GM11168 (cell line): Measurements from ENCODE around the gene CDK5RAP2.

Source experiments
- in situ Hi-C: fragments of 300-500 bp; cut with MboI; formaldehyde crosslinking; loops from one replicate; pipeline ENCODE4 v1.12.0; 2022; ENCODE audit warnings: low sequenced_read_pairs; ENCODE audit not compliant: unreplicated experiment

The CDK5RAP2 gene

DNA sequence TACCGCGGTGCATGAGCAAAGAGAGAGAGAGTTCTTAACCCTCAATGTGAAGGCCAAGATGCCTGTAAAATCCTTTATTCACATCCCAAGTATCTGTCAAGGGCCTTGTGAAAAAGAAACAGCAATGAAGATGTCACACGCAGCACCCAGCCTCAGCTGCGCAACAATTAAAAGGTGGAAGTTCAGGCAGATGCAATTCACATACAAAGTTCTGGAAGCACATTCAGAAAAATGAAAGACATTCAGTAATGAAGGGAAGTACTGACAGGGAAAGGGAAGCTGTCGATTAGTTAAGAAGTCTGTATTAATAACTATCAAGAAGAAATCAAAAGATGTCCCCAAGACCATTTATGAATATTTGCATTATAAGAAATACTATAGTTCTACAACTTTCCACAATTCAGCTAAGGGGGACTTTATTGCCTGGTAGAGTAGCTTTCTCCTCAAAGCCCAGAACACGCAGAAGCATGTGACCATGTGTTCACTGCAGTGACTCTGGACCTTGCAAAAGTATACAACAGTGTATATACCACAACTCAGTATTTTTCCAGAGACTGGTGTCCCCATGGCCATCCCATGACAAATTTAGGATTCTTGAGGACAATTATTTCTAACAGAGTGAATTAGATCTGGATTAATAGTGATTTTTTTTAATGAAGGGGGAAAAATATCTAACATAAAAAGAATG is 137.5 kb downstream of the CDK5RAP2 start:
- in situ Hi-C loops, result no loop called here

DNA sequence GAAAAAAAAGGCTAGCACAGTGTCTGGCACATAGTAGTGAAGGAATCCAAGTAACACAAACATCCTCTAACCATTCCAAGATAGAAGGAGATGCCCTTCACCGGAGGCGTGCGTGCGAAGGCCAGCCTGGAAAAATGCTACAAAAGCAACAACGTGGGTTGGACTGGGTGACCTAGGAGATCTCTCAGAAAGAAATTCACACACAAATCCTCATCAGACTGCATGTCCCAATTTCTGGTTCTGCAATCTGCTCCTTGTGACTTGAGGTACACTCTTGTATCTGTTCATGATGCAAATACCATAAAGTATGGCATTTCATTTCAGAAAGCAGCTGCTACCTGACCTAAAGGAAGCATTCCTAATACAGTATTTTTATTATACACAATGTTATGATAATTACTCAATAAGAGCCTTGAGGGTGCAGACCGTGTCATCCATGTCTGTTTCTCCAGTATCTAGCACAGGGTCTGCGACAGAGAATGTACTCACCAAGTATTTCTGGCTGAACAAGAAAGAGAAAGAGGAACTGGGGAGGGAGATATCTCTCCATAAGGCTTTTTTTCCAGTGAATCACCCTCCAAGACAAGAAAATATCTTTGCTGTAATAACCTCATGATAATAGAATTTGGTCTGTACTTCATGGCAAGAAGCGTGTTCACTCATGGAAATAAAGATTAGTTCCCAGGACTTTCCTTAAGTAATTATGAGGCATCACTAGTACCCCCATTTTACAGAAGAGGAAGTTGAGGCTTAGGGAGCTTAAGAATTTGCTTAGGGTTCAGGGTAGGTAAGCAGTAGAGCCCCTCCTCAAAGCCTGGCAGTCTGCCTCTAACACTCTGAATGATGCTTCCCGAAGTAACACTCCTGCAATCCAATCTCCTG is 138.3 kb downstream of the CDK5RAP2 start:
- in situ Hi-C loops, result no loop called here

DNA sequence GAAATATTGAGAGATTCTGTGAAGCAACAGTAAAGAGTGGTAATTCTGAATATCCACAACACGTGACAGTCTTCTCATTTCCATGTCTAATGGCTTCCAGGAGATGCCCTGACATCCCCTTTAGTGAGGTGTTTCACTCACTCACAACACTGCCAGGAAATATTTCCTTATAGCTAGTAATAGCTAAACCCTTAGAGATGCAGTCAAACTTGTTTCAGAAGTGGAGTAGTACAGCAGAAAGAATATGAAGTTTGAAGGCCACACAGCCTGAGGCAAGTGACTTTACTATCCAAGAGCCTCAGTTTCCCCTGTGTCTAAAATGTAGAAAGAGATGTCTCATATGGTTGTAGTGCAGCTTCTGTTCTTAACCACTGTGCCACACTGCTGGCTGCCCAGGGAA is 139.2 kb downstream of the CDK5RAP2 start:
- in situ Hi-C loops, result no loop called here

DNA sequence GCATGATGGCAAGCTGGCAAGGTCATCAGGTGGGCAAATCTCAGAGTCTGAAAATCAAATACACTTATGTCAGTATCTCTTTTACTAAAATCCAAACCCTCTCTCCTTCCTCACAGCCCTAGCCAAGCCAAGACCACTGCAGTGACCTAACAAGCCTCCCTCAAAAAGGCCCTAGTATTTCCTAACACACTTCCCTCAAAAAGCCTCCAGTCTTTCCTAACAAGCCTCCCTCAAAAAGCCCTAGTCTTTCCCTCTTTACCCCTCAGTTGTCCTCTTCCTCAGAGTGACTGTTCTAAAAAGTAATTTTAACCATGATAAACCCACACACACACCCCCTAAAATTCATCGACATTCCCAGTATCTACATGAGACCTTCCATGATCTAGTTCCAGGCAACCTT is 140.0 kb downstream of the CDK5RAP2 start:
- in situ Hi-C loops, result no loop called here

DNA sequence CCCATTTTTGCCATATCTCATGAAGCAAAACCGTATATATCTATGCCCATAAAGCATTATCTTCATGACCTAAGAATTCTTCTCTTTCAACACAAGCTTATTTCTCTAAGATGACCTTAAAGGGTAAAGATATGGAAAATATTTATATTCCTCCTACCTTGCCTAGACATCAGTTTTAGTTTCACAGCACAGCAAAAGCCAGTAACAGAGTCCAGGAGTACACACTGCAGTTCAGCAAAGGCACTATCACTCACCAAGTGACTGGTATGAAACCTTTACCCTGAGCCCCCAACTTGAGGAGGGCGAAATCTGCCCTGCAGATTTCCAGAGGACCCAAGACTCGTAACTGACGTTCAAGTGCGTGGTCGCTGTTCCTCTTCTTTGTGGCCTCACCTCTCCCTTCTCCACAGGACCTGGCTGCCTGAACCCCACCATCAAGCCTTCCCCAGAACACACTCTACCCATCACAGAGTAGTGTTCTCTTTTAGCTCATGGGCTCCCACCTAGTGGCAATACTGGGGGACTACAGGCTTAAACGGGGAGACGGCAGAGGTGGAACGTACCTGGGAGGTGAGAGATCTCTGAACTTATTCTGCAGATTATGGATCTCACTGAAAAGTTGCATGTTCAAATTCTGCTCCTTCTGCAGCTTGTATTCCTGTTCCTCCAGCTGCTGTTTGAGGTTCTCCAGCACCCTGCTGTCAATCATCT is 141.0 kb downstream of the CDK5RAP2 start:
- in situ Hi-C loops, result no loop called here

DNA sequence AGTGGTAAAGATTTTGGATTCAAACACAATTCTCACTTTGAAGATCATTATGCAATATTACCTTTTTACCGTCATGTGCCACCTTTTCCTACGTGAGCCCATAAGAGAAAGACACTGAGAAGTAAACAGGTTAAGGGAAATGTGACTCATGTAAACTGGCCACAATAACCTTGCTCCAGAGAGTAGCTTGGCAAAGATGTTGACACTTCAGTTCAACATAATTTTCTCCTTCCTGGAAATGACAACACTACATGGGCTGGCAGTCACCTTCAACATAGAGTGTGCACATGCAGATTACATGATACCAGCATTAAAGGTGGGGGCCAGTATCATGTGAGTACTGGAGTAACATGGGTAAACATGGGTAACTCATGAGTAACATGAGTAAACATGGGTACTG is 141.9 kb downstream of the CDK5RAP2 start:
- in situ Hi-C loops, result no loop called here

DNA sequence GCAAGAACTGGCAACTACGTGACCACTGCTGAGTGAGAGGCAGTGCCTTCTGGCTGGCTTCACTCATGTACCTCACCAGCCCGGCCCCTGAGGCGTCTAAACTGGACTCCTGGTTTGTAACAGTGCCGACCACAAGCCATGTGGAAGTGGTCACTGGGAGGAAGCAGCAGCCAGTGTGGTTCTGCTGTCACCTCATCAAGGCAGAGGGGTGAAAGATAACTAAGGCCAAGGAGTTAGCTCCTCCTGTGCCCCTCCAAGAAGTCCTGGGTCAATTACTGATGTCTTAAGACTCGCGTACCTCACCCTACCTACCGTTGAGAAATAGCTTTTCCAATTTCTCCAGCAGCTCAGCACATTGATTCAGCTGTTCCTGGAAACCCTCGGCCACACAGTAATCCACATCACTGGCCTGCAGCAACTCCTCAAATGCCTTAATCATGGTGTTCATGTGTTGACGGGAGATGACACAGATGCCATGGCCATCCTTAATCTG is 142.9 kb downstream of the CDK5RAP2 start:
- in situ Hi-C loops, result no loop called here

DNA sequence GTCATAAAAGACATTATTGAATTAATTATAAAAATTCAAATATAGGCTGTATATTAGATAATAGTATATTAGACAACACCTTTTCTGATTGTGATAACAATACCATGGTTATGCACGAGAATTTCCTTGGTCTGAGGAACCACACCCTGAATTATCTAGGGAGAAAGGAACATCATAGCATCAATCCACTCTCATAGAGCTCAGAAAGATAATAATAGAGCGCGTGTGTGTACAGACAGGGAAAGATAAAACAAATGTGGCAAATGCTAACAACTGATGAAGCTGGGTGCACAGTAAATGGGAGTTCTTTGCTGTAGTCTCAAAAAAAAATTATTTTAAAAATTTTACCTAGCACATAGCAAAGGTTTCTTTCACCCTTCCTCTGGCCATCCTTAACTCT is 143.5 kb downstream of the CDK5RAP2 start:
- in situ Hi-C loops, result no loop called here

DNA sequence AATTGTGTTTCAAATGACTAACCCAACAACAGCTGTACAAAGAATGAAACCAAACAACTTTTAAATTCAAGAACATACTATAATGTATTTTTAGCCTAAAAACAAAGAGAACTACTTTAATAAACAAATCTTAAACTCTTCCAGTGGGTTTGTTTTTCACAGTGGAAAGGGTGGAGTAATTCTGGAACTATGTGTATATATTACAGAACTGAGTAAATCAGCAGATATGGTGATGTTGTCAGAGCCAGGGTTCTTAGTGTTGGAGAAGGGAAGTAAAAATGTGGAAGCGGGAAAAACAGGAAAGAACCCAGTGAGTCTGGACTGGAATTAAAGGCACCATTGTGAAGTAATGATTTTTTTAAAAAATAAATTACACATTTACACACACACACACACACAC is 144.9 kb downstream of the CDK5RAP2 start:
- in situ Hi-C loops, result no loop called here

DNA sequence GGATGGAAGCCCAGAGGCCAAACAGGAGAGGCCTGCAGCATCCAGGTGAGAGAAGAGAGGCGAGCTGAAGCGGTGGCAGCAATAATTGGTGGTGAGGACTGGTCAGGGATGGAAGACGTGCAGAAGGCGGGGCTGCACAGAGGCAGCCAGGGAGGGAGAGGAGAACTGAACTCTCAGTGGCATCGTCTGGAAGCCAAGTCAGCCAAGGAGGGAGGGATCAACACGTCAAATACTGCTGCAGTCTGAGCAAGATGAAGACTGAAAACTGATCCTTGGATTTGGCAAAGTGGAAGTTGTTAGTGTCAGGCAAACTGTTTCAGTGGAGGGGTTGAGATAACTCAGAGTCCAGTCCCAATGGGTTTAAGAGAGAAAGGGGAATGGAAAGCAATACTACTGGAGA is 145.4 kb downstream of the CDK5RAP2 start:
- in situ Hi-C loops, result no loop called here

DNA sequence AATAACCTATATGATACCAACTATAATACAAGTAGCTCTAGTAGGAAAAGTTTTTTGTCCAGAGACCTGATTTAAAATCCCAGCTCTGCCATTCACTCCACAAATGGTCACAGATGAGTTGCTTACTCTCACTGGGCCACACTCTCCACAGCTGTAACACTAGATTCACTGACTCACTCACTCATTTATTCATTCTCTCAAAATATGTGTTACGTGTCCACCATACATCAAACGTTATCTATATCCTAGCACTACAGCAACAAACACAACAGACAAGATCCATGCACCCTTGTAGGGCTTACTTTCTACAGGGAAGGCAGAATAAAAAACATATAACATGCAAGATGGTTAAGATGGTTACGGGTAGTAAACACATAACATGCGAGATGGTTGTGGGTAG is 146.3 kb downstream of the CDK5RAP2 start:
- in situ Hi-C loops, result no loop called here

DNA sequence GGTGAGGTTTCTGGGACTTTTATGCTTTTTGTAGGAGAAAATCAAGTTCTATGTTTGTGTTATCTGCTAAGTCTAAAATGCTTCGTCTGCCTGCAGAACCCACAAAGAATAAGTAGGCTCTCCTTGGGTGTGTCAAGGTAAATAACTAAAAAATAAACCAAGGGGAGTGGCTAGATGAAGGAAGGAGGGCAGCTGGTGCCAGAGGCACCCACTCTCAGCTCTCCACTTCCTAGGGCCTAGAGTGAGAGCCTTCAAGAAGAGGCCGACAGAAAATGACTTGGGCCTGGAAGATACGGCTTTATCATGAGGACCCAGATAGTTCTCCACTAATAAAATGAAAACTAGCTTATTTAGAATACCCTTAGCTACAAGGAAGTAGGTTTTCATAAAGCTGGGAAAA is 147.4 kb downstream of the CDK5RAP2 start:
- in situ Hi-C loops, result no loop called here

DNA sequence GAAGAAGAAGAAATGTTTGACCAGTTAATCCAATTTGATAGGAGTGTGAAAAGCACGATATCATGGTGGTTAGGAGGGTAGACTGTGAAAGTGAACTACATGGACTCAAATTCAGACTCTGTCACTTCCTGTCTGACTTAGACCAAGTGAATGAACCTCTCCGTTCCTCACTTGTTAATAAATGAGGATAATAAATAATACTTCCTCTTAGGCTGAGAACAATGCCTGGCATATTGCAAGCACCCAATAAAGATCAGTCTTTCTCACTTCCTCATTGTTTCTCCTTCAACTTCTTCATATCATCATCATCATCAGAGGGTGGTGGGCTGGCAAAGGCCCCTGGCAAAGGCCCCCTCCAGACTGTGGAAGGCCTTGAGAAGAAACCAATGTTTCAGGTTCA is 148.7 kb downstream of the CDK5RAP2 start:
- in situ Hi-C loops, result no loop called here

DNA sequence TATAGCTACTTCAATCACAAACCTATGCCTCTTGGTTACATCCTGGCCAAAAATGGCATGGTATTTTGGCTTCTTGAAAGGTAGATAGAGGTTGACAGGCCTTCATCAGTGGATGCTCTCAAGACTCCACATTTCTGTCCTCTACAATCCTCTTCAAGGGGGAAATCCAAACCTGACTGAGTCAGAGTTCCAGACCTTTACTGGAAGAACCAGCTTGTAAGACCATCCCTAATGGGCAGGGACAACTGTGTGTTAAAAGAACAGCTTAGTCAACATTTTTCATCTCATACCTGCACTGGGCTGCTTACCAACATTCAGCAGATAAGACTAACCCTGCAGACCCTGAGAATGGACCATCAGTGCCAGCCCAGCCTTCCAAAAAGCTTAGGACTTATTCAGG is 155.7 kb downstream of the CDK5RAP2 start:
- in situ Hi-C loops, result no loop called here

DNA sequence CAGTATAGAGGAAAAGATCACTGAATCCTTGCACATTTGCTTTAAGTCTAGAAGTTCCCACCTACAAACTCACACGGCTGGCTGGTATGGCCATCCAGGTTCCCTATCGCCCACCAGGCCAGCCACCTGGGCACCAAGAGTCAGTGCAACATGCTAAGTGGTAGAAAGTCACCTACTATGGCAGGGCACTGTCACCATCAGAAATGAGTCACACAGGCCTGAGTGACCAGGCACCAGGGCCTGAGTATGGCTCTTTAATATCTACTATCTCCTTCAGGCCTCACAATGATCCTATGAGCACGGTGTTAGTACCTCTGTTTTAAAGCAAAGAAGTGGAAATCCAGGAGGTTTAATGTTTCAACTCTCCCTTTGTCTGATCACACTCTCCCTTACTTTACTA is 156.2 kb downstream of the CDK5RAP2 start:
- in situ Hi-C loops, result no loop called here

DNA sequence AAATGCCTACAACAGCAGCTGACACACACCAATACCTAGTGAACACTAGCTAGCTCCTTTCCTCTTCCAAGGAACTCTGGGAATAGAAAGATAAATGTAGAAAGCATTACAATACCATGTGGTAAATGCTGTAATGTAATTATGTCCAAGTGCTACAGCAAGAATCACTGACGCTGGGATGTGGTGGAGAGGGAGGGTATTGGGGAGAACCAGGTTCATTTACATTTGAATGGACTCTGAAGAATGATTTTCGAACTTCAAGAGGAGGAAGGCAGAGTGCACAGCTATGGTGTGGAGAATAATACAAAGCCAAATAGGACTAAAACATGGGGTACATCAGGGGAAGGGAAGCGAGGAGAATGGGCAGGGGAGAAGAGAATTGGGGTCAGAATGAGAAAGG is 158.0 kb downstream of the CDK5RAP2 start:
- in situ Hi-C loops, result no loop called here

DNA sequence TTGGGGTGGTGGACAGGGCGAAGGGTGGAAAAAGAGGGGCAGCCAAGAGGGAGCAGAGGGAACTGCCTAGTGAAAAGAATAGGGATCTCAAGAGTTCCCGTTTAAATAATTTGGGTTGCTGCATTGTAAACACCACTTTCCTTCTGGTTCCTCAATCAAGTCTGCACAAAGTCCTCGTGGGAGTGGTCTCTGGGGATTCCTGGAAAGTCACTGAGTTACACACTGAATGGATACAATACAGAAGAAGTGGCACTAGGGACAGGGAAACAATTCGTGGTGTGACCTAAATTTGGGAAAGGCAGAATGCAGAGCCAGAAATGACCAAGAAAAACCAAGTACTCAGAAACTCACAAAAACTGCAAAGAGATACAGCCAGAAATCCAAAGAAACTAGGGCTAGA is 161.7 kb downstream of the CDK5RAP2 start:
- in situ Hi-C loops, result no loop called here

DNA sequence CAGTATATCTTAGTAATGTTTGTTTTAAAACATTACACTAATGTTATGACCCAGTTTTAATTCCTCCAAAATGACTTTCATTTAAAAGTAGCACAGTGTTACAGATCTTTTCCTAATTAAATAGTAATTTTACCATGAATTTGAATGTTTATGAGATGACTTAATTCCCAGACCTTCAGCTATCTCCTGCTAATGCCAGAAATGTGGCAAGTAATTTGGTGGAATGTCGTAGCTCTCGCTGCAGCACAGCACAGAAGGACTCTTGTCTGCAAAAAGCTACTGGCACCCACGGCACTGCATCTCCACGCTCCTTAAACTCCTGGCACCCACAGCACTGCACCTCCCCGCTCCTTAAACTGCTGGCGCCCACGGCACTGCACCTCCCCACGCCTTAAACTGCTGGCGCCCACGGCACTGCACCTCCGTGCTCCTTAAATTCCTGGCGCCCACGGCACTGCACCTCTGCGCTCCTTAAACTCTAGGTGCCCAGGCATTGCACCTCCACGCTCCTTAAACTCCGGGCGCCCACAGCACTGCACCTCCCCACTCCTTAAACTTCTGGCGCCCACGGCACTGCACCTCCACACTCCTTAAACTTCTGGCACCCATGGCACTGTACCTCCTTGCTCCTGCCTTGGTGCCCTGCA is 163.1 kb downstream of the CDK5RAP2 start:
- in situ Hi-C loops, result no loop called here

DNA sequence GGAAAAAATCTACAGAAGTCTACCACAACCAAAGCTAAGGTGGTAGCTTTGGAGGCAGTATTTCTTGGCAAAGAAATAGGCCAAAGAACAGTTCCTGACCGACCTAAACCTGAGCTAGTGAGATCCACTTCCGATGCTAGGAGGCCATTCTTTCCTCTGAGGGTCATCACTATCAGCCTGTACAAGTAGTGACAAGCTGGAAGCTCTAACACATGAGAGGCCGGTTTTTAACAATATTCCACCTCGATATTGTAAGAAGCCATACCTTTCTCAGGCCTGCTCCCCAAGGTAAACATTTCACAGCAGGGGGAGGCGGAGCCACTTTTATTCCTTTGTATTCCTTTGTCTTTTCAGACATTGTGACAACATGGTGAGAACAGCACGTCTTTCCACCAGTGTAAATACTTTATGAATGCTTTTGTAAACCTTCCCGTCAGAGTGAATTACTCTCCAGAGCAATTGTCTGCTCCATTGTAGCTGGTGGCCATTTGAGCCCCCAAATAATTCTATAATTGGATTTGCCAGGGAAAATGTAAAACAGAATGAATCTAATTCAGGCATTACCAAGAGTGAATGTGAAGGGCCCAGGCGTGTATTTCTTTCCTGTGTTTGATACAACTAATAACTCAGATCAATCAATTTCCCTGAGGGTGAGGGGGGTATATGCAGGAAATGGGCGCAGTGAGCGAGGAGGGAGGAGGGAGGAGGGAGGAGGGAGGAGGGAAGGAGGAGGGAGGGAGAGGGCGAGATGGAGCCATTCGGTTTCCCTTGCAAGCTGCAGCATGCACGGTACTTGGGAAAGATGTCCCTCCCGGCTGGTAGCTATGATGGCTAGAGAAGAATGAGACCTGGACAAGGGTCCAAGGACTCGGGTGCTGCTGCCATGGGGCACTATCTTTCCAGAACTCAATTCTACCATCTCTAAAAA is 166.6 kb downstream of the CDK5RAP2 start:
- in situ Hi-C loops, result no loop called here
